Tibial nerve (tissue), 4 donors: ENCODE measurements around the gene CENPP.

Source experiments
- EP300 ChIP-seq, 2 donors: sonication (generic); formaldehyde crosslinking; IDR thresholded peaks; one replicate each; pipeline ENCODE4 v1.6.1; 2017; ENCODE audit warnings: antibody characterized with exemption in 2 of 2, mild to moderate bottlenecking in 1 of 2
- POLR2A ChIP-seq, 2 donors: fragments of 450-650 bp; IDR thresholded peaks; one replicate each; pipeline ENCODE4 v1.6.1; 2017; ENCODE audit warnings: antibody characterized with exemption in 2 of 2, mild to moderate bottlenecking in 2 of 2, moderate library complexity in 2 of 2
- TF ChIP-seq, protein P1 (sequence below), 5 experiments: fragments of 200-600 bp in 3 of 5; fragments of 450-650 bp in 2 of 5; sonication (generic) in 3 of 5; IDR thresholded peaks; one replicate each; pipeline ENCODE4 v1.5.1; 2016 to 2019; ENCODE audit warnings: antibody characterized with exemption in 5 of 5, mild to moderate bottlenecking in 3 of 5, moderate library complexity in 2 of 5

DNA sequence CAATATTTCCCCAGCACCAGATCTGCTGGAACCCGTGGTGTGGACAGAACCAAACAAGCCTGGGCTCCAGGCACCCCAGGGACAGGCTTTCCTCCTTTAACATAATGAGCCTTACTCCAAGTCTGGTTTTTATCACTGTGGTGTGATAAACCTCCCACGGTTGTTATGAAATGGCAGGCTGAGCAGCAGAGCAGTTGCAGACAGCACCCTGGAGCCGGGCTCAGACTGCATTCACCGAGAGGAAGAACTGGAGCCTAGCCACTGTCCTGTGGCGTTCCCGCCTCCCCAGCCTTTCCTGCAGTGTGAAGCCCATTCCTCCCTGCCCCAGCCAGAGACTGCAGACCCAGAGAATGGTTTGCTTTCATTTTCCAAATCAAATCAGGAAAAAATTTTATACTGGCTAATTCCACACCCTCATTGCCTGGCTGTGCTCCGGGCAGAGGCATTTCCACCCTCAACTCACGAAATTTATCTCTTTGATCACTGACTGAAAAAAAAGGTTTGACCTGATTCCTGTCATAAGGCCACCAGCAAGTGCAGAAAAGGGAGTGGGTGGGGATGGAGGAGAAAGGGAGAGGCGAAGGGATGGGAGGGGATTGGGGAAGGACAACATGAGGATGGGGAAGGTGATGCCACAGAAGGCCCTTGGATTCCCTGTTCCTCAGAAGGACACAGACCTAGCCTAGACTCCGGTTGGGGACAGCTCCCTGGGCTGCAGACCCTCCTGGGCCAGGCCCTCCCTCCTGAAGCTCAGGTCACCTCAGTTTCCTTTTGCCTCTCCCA is 325.3 kb downstream of the CENPP start:
- TF ChIP-seq, protein P1, sequence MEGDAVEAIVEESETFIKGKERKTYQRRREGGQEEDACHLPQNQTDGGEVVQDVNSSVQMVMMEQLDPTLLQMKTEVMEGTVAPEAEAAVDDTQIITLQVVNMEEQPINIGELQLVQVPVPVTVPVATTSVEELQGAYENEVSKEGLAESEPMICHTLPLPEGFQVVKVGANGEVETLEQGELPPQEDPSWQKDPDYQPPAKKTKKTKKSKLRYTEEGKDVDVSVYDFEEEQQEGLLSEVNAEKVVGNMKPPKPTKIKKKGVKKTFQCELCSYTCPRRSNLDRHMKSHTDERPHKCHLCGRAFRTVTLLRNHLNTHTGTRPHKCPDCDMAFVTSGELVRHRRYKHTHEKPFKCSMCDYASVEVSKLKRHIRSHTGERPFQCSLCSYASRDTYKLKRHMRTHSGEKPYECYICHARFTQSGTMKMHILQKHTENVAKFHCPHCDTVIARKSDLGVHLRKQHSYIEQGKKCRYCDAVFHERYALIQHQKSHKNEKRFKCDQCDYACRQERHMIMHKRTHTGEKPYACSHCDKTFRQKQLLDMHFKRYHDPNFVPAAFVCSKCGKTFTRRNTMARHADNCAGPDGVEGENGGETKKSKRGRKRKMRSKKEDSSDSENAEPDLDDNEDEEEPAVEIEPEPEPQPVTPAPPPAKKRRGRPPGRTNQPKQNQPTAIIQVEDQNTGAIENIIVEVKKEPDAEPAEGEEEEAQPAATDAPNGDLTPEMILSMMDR (IDR thresholded peaks at IDR 0.05), result no peak
- TF ChIP-seq POLR2A (IDR thresholded peaks at IDR 0.05), result no peak
- no peak for TF ChIP-seq EP300 (IDR thresholded peaks at IDR 0.05)
